ENCODE data around the gene SEC24C.

Gene SEC24C

GRCh38 chr10:73813333-73813732 is 69.2 kb downstream of the SEC24C start:
- DNase-seq (ENCODE audit: low spot score), result no peak

GRCh38 chr10:73814276-73814895 is 70.2 kb downstream of the SEC24C start:
- no peak for DNase-seq (ENCODE audit: low spot score)

- no peak for DNase-seq (ENCODE audit: low spot score)
These were observed 70.9 kb downstream of the SEC24C start for GRCh38 chr10:73814896-73815718.

GRCh38 chr10:73815719-73816030 is 71.5 kb downstream of the SEC24C start:
- no peak for DNase-seq (ENCODE audit: low spot score)

- no peak for DNase-seq (ENCODE audit: low spot score)
These were observed 73.0 kb downstream of the SEC24C start for GRCh38 chr10:73816917-73817729.

GRCh38 chr10:73817826-73818225 is 73.7 kb downstream of the SEC24C start:
- no peak for DNase-seq (ENCODE audit: low spot score)

GRCh38 chr10:73818402-73818801 is 74.2 kb downstream of the SEC24C start:
- DNase-seq (ENCODE audit: low spot score), result no peak

- DNase-seq (ENCODE audit: low spot score), result no peak
These were observed 74.9 kb downstream of the SEC24C start for GRCh38 chr10:73819081-73819480.

- DNase-seq (ENCODE audit: low spot score), result no peak
These were observed 75.4 kb downstream of the SEC24C start for GRCh38 chr10:73819513-73820093.

Measured in hematopoietic multipotent progenitor cell treated with erythropoietin and hydrocortisone succinate and interleukin-3 and kit ligand, for 17 days (in vitro differentiated cells).